NOMO-1 treated with DMSO at 0.1 percent for 48 hours (cell line): ENCODE results near the gene ZNF697.

Source experiments
- DNase-seq: peaks from one replicate; lab custom pipeline; 2025; ENCODE audit not compliant: unreplicated experiment; lab: John Stamatoyannopoulos, UW

ZNF697 gene

DNA sequence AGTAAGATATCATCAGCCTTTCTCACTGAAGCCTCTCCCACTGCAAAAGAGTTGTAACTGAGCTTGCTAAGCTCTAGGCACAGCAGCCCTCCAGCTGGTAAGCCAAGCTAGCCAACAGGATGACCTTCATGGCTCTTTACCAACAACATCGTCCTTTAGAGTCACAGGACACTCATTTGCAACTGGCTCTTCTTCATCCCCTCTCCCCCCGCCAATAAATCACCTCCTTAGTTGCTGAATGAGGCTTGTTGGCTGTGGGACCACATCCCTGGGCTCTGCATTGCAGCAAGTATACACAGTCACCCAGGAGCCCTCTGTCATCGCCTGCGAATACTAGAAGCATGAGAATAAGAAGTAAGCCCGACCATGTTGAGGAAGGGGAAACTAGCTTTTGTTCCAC, 16.0 kb upstream of the ZNF697 start:
- no peak for DNase-seq

- DNase-seq: no peak
Observed at GRCh38 chr1:119662034-119662437, 14.0 kb upstream of the ZNF697 start.

- DNase-seq: no peak
Observed at GRCh38 chr1:119660253-119661083, 12.4 kb upstream of the ZNF697 start.

- no peak for DNase-seq
Observed at GRCh38 chr1:119659628-119660027, 11.6 kb upstream of the ZNF697 start.

- no peak for DNase-seq
Observed at GRCh38 chr1:119656410-119656955, 8.4 kb upstream of the ZNF697 start.

GRCh38 chr1:119655154-119655553, 7.1 kb upstream of the ZNF697 start:
- no peak for DNase-seq

- DNase-seq: no peak
Observed at GRCh38 chr1:119653839-119654170, 5.7 kb upstream of the ZNF697 start.

DNA sequence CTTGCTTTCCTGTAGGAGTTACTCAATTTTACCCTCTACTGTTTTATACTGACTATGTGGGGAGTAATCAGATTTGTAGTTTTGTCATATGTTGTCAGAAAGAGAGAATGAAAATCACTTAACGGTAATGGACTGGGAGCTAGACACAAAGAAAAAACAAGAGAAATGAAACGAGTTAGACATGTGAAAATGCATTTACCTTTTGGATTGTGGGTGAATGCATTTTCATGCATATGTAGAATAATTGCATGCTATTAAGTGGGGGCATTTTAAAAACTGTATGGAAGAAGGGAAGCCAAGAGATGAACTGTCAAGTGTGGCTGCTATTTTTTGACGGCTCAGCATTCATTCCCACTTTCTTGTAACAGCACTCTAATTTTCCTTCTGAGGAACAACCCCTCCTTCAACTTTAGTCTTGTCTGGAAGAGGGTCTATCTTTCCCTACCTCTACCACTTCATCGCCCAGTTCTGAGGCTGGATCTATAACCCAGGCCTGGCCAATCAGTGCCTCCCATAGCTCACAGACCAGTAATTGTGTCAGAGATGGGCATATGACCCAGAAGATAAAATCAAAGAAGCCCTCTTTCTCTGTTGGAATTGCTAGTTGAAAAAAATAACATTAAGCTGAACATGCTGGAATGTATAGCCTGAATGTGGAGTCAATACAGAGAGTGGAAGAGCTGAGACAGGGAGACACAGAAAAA, 5.2 kb upstream of the ZNF697 start:
- DNase-seq: no peak

GRCh38 chr1:119652587-119652986, 4.5 kb upstream of the ZNF697 start:
- DNase-seq: no peak

DNA sequence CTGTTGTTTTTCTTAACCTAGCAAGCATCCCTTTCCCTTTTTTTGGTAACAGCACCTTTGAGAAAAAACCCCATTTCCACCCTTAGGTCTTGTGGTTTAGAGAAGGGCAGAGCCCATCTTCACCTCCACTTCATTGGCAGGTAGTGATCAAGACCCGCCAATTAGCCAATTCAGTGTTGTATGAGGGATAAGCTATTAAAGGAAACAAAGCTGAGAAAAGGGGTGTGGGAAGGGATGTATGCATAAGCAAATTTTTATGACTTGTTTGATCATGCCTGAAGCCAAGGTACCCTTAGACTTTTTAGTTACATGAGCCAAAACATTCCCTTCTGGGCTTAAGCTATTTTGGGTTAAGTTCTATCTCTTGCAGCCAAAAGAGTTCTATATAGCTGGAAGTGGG, 3.6 kb upstream of the ZNF697 start:
- no peak for DNase-seq

- no peak for DNase-seq
Observed at GRCh38 chr1:119651133-119651532, 3.1 kb upstream of the ZNF697 start.

GRCh38 chr1:119648620-119649004, 546 bp upstream of the ZNF697 start:
- no peak for DNase-seq

DNA sequence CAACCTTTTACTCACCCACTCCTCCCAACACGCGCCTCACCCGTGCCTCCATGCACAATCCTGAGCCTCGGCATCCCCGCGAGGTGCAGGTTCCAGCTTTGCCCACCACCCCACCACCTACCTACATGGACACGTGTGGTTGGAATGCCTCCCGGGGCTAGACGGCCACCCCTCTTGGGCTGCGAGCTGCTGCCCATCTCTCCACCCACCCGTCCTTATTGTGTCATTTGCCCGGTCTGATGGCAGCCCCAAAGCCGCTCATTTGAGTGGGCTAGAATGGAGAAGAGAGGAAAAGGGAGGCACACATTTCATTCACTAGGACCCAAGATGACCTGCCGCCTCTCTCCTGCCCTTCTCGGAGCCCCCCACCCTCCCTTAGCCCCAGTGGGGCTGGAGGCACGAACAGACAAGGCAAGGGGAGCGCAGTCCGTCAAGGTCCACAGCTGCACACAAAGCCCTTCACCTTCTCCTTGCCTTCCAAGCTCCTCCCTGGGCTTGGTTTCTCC, 785 bp downstream of the ZNF697 start:
- no peak for DNase-seq

GRCh38 chr1:119646521-119647227, 1.4 kb downstream of the ZNF697 start:
- no peak for DNase-seq

DNA sequence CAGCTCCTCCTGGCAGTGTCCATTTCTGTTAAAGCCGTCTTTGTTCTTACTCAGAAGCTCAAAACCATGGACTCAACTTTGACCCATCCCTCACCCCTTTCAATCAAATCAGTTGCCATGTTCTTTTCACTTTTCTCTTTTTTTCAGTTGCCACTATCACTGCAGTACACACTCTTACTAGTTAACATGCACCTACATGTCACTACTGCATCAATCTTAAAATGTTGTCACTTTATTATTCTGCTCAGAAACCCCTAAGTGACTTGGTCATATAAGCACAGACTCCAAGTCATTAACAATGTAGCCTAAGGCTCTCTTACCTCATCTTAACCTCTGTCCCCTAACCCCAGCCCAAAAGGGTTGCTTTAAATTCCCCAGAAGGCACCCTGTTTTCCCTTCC, 9.0 kb downstream of the ZNF697 start:
- DNase-seq: no peak

DNA sequence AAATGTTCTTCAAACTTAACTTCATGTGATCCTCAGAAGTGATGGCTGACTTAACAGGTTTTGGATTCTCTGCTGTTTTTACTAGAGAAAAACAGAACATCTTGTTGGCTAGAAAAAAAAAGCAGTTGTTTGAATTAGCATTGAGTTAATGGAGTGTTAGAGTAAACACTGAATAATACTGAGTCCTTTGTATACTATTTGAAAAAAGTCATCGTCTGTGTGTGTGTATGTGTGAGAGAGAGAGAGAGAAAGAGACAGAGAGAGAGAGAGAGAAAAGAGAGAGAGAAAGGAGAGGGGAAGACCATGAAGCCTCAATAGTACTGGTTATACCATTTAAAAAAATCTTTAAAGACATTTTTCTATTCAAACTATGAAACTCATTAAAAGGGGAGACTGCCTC, 10.4 kb downstream of the ZNF697 start:
- DNase-seq: no peak

GRCh38 chr1:119636491-119637089, 11.5 kb downstream of the ZNF697 start:
- no peak for DNase-seq

DNA sequence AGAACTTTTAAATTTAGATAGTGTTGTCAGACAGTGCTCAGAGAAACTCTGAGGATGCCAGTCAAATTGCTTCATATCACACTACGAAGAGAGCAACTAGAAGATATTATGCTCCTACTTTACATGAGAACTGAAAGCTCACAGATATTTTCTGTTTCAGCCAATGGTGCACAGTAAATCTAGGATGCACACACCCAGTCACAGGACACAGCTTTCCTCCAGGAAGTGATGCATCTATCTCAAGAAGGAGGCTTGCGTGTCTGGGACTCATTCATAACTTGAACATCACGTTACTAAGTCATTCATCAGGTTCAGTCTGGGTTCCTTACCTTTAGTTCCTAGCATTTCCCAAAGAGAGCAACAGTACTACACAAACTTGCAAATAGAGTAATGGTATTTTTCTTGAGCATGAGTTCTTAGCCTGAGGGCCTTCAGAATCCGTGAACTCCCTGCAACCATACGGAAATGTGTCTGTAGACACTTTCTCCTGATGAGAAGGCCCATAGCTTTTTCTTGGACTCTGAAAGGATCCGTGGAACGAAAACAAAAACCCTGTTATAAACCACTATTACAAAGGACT, 12.2 kb downstream of the ZNF697 start:
- DNase-seq: no peak

- no peak for DNase-seq
Observed at GRCh38 chr1:119634016-119634415, 14.1 kb downstream of the ZNF697 start.

DNA sequence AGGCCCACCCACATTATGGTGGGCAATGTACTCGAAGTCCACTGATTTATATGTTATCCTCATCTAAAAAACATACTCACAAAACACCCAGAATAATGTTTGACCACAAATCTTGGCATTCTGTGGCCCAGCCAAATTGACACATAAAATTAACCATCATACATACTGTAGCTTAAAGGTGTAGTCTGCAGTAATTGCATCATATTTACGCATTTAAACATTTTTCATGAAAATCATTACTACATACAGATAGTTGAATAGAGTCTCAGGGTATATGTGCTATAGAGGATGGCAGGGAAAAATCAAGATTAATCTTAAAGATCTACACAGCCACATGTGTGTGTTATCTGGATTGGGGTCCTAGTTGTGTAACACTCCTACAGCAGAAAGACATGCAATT, 14.5 kb downstream of the ZNF697 start:
- DNase-seq: no peak

- DNase-seq: no peak
Observed at GRCh38 chr1:119632841-119633240, 15.2 kb downstream of the ZNF697 start.
